Upper lobe of right lung (tissue), 1 donor: Measurements from ENCODE around the gene TOMM40. TPM values are rescaled to one million over a fixed set of nuclear protein-coding genes. Genes with fewer than 3 reads are reported as not detected.

Experiments used
- ATAC-seq: fragments of 200-7000 bp; cut with Tn5 transposase; one replicate; pipeline ENCODE4 v1.9.1; 2020; ENCODE audit warnings: mild to moderate bottlenecking, moderate library complexity
- DNase-seq: peaks from one replicate; pipeline ENCODE4 v3.0.0-alpha.2; 2020
- H3K27ac ChIP-seq: fragments of 200-600 bp; one replicate; pipeline ENCODE4 v1.8.0; 2022
- H3K27me3 ChIP-seq: fragments of 200-600 bp; one replicate; pipeline ENCODE4 v1.8.0; 2022; ENCODE audit warnings: mild to moderate bottlenecking
- H3K36me3 ChIP-seq: fragments of 200-600 bp; one replicate; pipeline ENCODE4 v1.8.0; 2022
- H3K4me1 ChIP-seq: fragments of 200-600 bp; one replicate; pipeline ENCODE4 v1.8.0; 2022
- H3K4me3 ChIP-seq: fragments of 200-600 bp; one replicate; pipeline ENCODE4 v1.8.0; 2022; ENCODE audit warnings: mild to moderate bottlenecking
- H3K9me3 ChIP-seq: fragments of 200-600 bp; one replicate; pipeline ENCODE4 v1.8.0; 2022
- intact Hi-C: fragments of 100-400 bp; cut with DNase I; formaldehyde crosslinking; loops from one replicate; pipeline ENCODE4 v1.11.0; 2022
- total RNA-seq: library from RNA; stranded (reverse); fragmentation: NEBNext Ultra II Directional; extraction: Animal tissue kit (Norgen Biotek cat#: 25700); gene quantifications from one replicate; pipeline ENCODE4 v1.2.1, GENCODE V29; 2021
- TF ChIP-seq, protein P1 (sequence below): fragments of 200-600 bp; IDR thresholded peaks from one replicate; pipeline ENCODE4 v1.8.0; 2022; ENCODE audit warnings: antibody characterized with exemption
- donor health status: DM: no; HTN: yes; CAD: no; lungs with severe emphysema.

The TOMM40 gene
- total RNA-seq, 1 donor from 2014 or later = 52.4 TPM

DNA sequence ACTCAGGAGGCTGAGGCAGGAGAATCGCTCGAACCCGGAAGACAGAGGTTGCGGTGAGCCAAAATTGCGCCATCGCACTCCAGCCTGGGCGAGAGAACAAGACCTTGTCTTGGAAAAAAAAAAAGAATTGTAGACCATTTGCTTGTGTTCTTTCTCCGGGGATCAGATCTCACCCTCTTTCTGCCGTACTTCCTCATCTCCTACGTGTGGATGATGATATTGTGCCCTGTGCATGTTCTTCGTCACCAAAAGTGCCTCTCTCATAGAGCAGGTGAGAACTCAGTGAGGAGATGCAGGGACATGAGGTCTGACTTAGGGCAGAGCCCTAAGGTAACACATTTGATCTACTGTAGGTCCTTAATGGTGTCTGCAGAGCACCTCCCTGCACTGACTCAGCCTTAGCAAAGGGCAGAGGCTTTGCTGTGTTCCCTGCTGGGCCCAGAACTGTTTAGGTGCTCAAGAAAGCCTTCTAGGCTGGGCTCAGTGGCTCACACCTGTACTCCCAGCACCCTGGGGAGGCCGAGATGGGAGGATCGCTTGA lies 56.1 kb downstream of the TOMM40 start:
- H3K4me3 ChIP-seq = no peak overlapping the region
- DNase-seq = no peak
- TF ChIP-seq, protein P1, sequence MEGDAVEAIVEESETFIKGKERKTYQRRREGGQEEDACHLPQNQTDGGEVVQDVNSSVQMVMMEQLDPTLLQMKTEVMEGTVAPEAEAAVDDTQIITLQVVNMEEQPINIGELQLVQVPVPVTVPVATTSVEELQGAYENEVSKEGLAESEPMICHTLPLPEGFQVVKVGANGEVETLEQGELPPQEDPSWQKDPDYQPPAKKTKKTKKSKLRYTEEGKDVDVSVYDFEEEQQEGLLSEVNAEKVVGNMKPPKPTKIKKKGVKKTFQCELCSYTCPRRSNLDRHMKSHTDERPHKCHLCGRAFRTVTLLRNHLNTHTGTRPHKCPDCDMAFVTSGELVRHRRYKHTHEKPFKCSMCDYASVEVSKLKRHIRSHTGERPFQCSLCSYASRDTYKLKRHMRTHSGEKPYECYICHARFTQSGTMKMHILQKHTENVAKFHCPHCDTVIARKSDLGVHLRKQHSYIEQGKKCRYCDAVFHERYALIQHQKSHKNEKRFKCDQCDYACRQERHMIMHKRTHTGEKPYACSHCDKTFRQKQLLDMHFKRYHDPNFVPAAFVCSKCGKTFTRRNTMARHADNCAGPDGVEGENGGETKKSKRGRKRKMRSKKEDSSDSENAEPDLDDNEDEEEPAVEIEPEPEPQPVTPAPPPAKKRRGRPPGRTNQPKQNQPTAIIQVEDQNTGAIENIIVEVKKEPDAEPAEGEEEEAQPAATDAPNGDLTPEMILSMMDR = no peak
- H3K9me3 ChIP-seq = no peaks in the 10 kb centered on the region
- peaks cover 12% of the 10 kb centered on the region for H3K36me3 ChIP-seq
- intact Hi-C loops = no loop called here
- no peaks in the 10 kb centered on the region for H3K4me1 ChIP-seq
- no peaks in the 10 kb centered on the region for H3K27me3 ChIP-seq
- no peak for ATAC-seq
- no peak overlapping the region for H3K27ac ChIP-seq

DNA sequence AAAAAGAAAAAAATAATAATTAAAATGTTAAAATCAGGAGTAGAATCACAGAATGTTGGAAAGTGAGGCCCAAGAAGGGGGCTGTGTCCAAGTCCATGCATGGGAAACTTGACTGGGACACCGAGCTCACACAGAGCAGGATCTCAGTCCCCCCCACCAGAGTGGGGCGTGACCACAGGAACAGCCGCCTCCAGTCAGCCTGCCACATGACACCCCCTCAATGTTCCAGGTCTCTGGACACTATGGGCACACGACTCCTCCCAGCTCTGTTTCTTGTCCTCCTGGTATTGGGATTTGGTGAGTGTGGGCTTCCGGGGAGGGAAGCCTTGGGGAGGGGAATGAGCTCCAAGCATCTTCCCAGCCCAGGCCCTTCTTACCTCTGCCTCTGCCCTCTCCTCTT lies 57.2 kb downstream of the TOMM40 start:
- Histone ChIP-seq H3K27ac (no peak overlapping the region), H3K9me3 (no peaks in the 10 kb centered on the region), H3K4me1 (no peaks in the 10 kb centered on the region), H3K36me3 (peaks cover 12% of the 10 kb centered on the region), H3K4me3 (no peak overlapping the region), H3K27me3 (no peaks in the 10 kb centered on the region)
- DNase-seq = no peak
- intact Hi-C loops = no loop called here
- peak; percentile 42 for ATAC-seq
- TF ChIP-seq, protein P1 = no peak

DNA sequence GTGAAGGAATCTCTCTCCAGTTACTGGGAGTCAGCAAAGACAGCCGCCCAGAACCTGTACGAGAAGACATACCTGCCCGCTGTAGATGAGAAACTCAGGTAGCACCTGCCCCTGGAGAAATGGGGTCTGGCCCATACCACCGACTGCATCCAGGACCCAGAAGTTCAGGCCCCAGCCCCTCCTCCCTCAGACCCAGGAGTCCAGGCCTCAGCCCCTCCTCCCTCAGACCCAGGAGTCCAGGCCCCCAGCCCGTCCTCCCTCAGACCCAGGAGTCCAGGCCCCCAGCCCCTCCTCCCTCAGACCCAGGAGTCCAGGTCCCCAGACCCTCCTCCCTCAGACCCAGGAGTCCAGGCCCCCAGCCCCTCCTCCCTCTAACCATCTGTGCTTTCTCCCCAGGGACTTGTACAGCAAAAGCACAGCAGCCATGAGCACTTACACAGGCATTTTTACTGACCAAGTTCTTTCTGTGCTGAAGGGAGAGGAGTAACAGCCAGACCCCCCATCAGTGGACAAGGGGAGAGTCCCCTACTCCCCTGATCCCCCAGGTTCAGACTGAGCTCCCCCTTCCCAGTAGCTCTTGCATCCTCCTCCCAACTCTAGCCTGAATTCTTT lies 57.8 kb downstream of the TOMM40 start:
- H3K36me3 ChIP-seq = peaks cover 12% of the 10 kb centered on the region
- DNase-seq = no peak
- peaks cover 2% of the 10 kb centered on the region for H3K4me1 ChIP-seq
- no peak overlapping the region for H3K4me3 ChIP-seq
- no peak overlapping the region for H3K27ac ChIP-seq
- H3K9me3 ChIP-seq = no peaks in the 10 kb centered on the region
- TF ChIP-seq, protein P1 = no peak
- H3K27me3 ChIP-seq = no peaks in the 10 kb centered on the region
- intact Hi-C loops = no loop called here
- ATAC-seq = no peak

DNA sequence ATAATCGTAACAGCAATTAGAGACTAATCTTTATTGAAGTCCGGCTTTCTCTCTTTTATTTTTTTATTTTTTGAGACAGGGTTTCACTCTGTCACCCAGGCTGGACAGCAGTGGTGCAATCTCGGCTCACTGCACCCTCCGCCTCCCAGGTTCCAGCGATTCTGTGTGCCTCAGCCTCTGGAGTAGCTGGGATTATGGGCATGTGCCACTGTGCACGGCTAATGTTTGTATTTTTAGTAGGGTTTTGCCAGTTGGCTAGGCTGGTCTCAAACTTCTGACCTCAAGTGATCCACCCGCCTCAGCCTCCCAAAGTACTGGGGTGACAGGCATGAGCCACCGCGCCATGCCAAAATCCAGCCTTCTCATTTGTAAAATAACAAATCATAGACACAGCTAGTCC lies 58.5 kb downstream of the TOMM40 start:
- H3K4me1 ChIP-seq = peaks cover 7% of the 10 kb centered on the region
- no peak for ATAC-seq
- no peak overlapping the region for H3K27ac ChIP-seq
- TF ChIP-seq, protein P1 = no peak
- no peak for DNase-seq
- intact Hi-C loops = no loop called here
- no peak overlapping the region for H3K4me3 ChIP-seq
- H3K9me3 ChIP-seq = no peaks in the 10 kb centered on the region
- no peaks in the 10 kb centered on the region for H3K27me3 ChIP-seq
- H3K36me3 ChIP-seq = peaks cover 12% of the 10 kb centered on the region

DNA sequence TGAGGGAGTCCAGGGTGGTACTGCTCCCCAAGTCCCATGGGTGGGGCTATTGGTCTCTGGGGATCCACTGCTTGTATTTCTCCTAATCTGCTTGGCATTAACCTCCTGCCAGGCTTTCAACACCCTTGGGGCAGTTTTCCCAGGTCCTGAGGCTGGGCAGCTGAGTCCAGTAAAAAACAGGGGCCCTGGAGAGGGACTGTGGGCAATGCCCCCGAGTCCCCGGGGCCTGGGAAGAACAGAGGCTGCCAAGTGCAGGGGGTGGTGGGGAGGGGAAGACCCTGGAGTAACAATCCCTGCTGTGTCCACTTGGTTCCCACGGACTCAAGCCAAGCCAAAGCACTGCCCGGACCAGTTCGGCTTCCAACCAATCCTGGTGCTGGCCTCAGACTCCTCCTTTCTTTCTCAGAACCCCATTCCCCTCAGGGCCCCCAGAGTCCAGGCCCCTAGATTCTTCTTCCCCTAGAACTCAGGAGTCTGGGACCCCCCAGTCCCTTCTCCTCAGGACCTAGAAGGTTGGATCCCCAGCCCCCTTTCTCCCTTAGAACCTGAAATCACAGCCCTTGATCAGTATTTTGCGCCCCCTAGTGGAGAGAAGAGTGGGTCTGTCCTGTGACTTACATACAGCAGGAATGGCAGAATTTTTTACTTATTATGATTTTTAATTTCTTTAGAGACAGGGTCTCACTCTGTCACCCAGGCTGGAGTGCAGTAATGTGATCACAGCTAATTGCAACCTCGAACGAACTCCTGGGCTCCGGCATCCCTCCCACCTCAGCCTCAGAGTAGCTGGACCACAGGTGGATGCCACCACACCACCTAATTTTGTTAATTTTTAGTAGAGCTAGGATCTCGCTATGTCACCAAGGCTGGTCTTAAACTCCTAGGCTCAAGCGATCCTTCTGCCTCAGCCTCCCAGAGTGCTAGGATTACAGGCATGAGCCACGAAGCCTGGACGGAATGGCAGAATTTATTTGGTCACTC lies 60.4 kb downstream of the TOMM40 start:
- intact Hi-C loops = loop anchor here (10.0 kb wide), 1 partner anchor 47 kb away; the partner anchor contains the start of gene APOE
- Histone ChIP-seq H3K4me3 (no peak overlapping the region), H3K27ac (no peak overlapping the region), H3K4me1 (peaks cover 14% of the 10 kb centered on the region), H3K9me3 (no peaks in the 10 kb centered on the region), H3K27me3 (no peaks in the 10 kb centered on the region), H3K36me3 (peaks cover 12% of the 10 kb centered on the region)
- TF ChIP-seq, protein P1 = peak; percentile 86
- DNase-seq (no peak), ATAC-seq (peak; percentile 25)

Other genes starting within 250 kb of the TOMM40 start
- gene PVR, start 247.3 kb upstream of the TOMM40 start, total RNA-seq = 40.8 TPM
- gene CEACAM19, start 219.8 kb upstream of the TOMM40 start, total RNA-seq = 7.6 TPM
- not detected for gene CEACAM16, start 192.1 kb upstream of the TOMM40 start, total RNA-seq
- gene BCL3, start 142.5 kb upstream of the TOMM40 start, total RNA-seq = 87.4 TPM
- gene CBLC, start 113.4 kb upstream of the TOMM40 start, total RNA-seq = 3.2 TPM
- gene BCAM, start 82.2 kb upstream of the TOMM40 start, total RNA-seq = 280 TPM
- gene NECTIN2, start 45.0 kb upstream of the TOMM40 start, total RNA-seq = 108 TPM
- 565 TPM for gene APOE, start 14.5 kb downstream of the TOMM40 start, total RNA-seq
- 558 TPM for gene APOC1, start 23.4 kb downstream of the TOMM40 start, total RNA-seq
- gene APOC4, start 51.0 kb downstream of the TOMM40 start, total RNA-seq = not detected
- gene APOC2, start 54.8 kb downstream of the TOMM40 start, total RNA-seq = 33.9 TPM
- 103 TPM for gene CLPTM1, start 64.1 kb downstream of the TOMM40 start, total RNA-seq
- gene RELB, start 110.2 kb downstream of the TOMM40 start, total RNA-seq = 17.5 TPM
- 83.7 TPM for gene CLASRP, start 147.8 kb downstream of the TOMM40 start, total RNA-seq
- gene ZNF296, start 185.2 kb downstream of the TOMM40 start, total RNA-seq = 1.7 TPM
- gene GEMIN7, start 188.0 kb downstream of the TOMM40 start, total RNA-seq = 14.9 TPM
- 31.1 TPM for gene PPP1R37, start 201.9 kb downstream of the TOMM40 start, total RNA-seq